ENCODE data around the gene GINS2.

Gene GINS2

GRCh38 chr16:85716022-85716679 is 27.4 kb upstream of the GINS2 start:
- peak; percentile 64 for DNase-seq (ENCODE audit: low read depth)

- DNase-seq (ENCODE audit: low read depth): no peak
These were observed 26.6 kb upstream of the GINS2 start for GRCh38 chr16:85715169-85716021.

GRCh38 chr16:85712801-85713200 is 24.0 kb upstream of the GINS2 start:
- no peak for DNase-seq (ENCODE audit: low read depth)

GRCh38 chr16:85711982-85712587 is 23.3 kb upstream of the GINS2 start:
- DNase-seq (ENCODE audit: low read depth): no peak

- no peak for DNase-seq (ENCODE audit: low read depth)
These were observed 22.0 kb upstream of the GINS2 start for GRCh38 chr16:85710732-85711131.

GRCh38 chr16:85709766-85710585 is 21.2 kb upstream of the GINS2 start:
- no peak for DNase-seq (ENCODE audit: low read depth)

GRCh38 chr16:85708338-85708737 is 19.6 kb upstream of the GINS2 start:
- DNase-seq (ENCODE audit: low read depth): no peak

GRCh38 chr16:85707528-85708095 is 18.9 kb upstream of the GINS2 start:
- DNase-seq (ENCODE audit: low read depth): no peak

- DNase-seq (ENCODE audit: low read depth): no peak
These were observed 17.8 kb upstream of the GINS2 start for GRCh38 chr16:85706449-85707034.

GRCh38 chr16:85704900-85705846 is 16.4 kb upstream of the GINS2 start:
- no peak for DNase-seq (ENCODE audit: low read depth)

GRCh38 chr16:85704011-85704410 is 15.3 kb upstream of the GINS2 start:
- no peak for DNase-seq (ENCODE audit: low read depth)

GRCh38 chr16:85699628-85700027 is 10.9 kb upstream of the GINS2 start:
- no peak for DNase-seq (ENCODE audit: low read depth)

- DNase-seq (ENCODE audit: low read depth): no peak
These were observed 10.3 kb upstream of the GINS2 start for GRCh38 chr16:85698935-85699558.

GRCh38 chr16:85698459-85698891 is 9.7 kb upstream of the GINS2 start:
- DNase-seq (ENCODE audit: low read depth): no peak

- no peak for DNase-seq (ENCODE audit: low read depth)
These were observed 8.7 kb upstream of the GINS2 start for GRCh38 chr16:85697431-85697830.

GRCh38 chr16:85696781-85697180 is 8.0 kb upstream of the GINS2 start:
- no peak for DNase-seq (ENCODE audit: low read depth)

GRCh38 chr16:85695196-85696128 is 6.7 kb upstream of the GINS2 start:
- no peak for DNase-seq (ENCODE audit: low read depth)

- no peak for DNase-seq (ENCODE audit: low read depth)
These were observed 1.8 kb upstream of the GINS2 start for GRCh38 chr16:85690469-85691064.

Data from CMK (cell line).